Activated CD4-positive, CD25-positive, alpha-beta regulatory T cell treated with anti-CD3 and anti-CD28 coated beads, Interleukin-2, amount 50 U/mL, for 24 hours (primary cell): Measurements from ENCODE around the gene SLC35E3.
A peak's percentile ranks its signal among the peaks of the same experiment; 100 is the strongest.

Source experiments
- ATAC-seq, 2 donors: fragments of 150-1000 bp; cut with Tn5 transposase; one replicate each; pipeline ENCODE4 v1.10.0; 2021; ENCODE audit warnings: mild to moderate bottlenecking in 1 of 2, moderate library complexity in 1 of 2

Gene SLC35E3

GRCh38 chr12:68745904-68746571 is at the start of gene SLC35E3:
TSS of gene SLC35E3 (plus strand) at chr12:68746176. CDS start at chr12:68746378, 202 bp downstream.
- peak; percentile 99 for ATAC-seq

GRCh38 chr12:68699486-68699885 is 46.5 kb upstream of the SLC35E3 start:
- ATAC-seq, result no peak

- ATAC-seq, result no peak
Measured at GRCh38 chr12:68727776-68728175, 18.2 kb upstream of the SLC35E3 start.

GRCh38 chr12:68733661-68734071 is 12.3 kb upstream of the SLC35E3 start:
- peak; percentile 38 to 58 for ATAC-seq

DNA sequence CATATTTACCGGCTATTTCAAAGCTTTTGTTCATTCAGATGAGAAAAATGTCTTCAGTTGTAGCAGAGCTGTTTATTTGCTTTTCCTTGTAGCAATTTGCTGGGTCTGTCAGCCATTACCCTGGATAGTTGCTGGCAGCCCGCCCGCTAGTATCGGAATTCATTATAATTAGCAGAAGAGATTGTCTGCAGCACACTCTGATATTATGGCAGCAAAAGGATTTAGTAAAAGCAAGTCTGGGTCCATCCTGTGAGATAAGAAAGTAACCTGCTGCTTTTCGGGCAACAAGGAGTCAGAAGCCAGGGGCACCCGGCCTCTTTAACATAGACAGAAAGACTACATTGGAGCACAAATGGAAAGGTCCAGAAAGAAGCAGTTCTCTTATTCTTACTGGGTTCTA is 6.1 kb upstream of the SLC35E3 start:
- ATAC-seq, result no peak

DNA sequence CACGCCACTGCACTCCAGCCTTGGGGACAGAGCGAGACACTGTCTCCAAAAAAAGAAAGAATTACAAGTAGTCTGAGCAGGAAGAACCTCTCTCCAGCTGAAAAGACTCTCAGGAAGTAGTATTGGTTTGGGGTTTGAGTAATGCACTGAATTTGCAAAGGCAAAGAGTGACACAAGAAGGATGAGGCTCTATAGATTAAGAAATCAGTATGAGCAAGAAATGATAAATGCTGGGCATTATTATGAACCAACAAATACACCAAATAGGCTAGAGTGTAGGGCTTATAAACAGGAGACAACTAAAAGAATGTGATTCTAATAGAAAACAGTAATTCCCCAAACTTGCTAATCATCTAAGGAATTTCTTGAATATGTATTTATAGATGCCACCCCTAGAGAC is 2.6 kb upstream of the SLC35E3 start:
- ATAC-seq, result no peak

GRCh38 chr12:68745376-68745903 is 536 bp upstream of the SLC35E3 start:
- no peak for ATAC-seq

DNA sequence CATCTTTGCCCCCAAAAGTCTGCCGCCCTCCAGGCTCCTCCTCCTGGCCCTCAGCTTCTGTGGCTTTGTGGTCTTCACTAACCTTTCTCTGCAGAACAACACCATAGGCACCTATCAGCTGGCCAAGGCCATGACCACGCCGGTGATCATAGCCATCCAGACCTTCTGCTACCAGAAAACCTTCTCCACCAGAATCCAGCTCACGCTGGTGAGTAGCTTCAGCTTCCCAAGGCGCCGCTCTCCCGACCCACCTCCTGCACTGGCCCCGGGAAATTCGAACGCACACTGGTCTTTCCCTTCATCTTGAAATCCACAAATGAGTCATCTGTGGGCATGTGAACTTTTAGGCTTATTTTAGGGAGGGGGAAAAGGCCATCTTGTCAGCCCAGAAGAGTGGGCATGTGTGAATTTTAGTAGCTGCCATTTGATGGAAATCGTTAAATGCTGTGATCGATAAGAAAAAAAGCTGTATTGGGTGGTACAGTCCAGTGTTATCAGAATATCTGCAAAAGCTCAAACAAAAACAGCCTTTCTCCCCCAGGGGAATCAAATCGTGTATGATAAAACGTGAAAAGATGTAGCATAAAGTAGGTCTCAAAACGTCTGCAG is 700 bp downstream of the SLC35E3 start:
- ATAC-seq, result peak; percentile 3 to 8

- ATAC-seq, result no peak
Measured at GRCh38 chr12:68749443-68749842, 3.5 kb downstream of the SLC35E3 start.

DNA sequence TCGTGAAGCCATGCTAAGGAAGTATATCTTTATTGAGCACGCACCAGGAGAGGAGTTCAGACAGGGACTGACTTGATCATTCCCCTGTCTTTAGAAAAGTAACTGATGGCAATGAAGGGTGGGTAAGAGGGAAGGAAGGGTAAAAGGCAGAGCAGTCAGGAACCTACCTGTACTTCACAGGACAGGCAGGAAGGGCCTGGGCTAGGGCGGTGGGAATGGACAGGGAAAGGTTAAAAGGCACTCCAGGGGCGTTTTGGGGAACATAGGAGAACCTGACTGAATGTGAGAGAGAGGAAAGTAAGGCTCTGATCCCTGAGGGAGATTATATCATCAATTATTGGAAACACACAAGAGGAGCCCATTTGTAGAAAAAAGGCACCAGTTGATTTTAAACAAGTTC is 3.9 kb downstream of the SLC35E3 start:
- ATAC-seq, result no peak

- no peak for ATAC-seq
Measured at GRCh38 chr12:68750506-68750905, 4.5 kb downstream of the SLC35E3 start.

GRCh38 chr12:68755536-68756243 is 9.7 kb downstream of the SLC35E3 start:
- ATAC-seq, result no peak

DNA sequence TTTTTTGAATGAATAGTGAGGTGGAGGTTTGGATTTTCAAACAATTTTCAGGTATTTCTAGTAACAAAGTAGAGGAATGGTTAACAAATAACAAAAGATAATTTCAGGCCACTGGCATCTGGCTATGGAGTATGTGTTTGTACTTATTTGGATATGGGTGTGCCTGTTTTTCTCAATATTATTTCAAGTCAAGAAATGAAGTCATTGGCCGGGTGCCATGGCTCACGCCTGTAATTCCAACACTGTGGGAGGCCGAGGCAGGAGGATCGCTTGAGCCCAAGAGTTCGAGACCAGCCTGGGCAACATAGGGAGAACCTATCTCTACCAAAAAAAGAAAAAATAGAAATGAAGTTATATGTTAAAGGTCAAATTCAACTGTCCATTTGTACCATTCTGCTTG is 13.9 kb downstream of the SLC35E3 start:
- no peak for ATAC-seq

GRCh38 chr12:68760806-68761441 is 14.9 kb downstream of the SLC35E3 start:
- no peak for ATAC-seq

- no peak for ATAC-seq
Measured at GRCh38 chr12:68761442-68761812, 15.5 kb downstream of the SLC35E3 start.

DNA sequence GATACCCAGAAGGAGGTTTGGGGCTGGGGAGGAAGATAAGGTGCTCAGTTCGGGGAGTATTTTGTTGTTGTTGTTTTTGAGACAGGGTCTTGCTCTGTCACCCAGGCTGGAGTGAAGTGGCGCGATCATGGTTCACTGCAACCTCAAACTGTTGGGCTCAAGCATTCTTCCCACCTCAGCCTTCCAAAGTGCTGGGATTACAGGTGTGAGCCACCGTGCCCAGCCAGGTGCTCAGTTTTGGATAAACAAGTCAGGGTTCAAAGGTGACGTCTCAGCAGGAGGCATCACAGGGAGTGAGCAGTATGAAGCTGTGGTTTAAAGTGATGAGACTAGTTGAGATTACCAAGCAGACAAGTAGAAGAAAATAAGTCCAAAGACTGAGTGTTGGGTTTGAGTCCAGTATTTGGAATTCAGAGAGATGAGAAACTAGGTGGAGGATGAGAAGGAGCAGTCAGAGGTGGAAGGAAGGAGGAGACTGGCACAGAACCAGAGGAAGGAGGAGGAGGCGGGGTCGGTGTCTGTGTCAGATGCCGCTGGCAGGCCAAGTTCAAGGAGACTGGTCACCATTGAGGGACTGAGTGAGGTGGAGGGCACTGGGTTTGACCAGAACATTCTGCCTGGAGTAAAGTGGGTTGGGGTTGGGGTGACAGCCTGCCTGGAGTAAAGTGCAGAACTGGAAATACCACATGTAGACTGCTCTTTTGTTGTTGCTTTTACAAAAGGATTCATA is 16.1 kb downstream of the SLC35E3 start:
- no peak for ATAC-seq

DNA sequence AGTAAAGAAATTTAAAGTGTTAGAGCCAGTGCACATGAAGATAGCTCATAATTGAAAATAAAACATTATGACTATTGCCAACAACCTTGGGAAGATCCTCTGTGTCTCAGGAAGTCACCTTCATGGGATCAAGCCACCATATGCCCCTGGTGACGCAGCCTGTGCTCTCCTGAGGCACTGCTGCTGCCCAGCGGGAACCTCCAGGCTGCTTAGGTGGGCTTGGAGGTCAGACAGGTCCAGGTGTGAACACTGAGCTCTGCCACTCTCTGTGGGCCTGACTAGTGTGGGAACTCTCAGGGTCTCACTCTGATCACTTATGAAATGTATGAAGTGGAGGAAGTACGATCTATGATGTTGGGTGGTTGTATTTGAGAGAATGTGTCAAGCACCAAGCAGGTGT is 16.7 kb downstream of the SLC35E3 start:
- no peak for ATAC-seq

GRCh38 chr12:68765696-68766095 is 19.7 kb downstream of the SLC35E3 start:
- no peak for ATAC-seq

GRCh38 chr12:68766646-68767045 is 20.7 kb downstream of the SLC35E3 start:
- no peak for ATAC-seq

DNA sequence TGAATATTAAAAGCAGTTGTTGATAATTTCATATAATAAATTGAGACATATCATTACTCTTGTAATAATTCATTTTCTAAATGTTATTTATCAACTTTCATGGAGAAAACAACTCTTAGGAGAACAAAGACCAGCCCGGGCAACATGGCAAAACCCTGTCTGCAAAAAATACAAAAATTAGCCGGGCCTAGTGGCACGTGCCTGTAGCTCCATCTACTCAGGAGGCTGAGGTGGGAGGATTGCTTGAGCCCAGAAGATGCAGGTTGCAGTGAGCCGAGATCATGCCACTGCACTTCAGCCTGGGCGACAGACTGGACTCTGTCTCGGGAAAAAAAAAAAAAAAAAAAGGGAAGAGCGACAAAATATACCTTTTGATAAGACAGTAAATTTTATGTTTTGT is 21.2 kb downstream of the SLC35E3 start:
- no peak for ATAC-seq

DNA sequence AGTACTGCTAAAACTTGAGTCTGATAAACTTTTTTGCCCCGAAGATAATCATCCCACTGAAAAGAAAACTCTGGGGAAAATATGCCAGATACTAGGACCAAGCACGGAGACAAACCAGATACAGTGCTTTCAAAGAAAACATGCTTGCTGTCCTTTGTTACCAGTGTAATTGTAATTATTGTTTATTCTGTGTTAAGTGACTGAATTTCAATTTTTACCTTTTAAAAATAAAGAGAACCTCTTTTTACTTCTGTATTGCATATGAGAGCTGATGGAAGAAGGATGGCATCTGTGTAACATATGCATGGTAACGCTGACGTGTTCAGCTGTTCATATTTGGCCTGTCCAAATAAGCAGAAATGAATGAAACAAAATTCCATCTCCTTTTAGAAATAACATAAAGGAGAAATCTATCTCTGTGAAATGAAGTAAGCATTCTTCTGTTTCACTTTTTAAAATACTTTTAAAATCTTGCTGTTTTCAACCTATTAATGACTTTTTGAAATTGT is 22.5 kb downstream of the SLC35E3 start:
- no peak for ATAC-seq

GRCh38 chr12:68769941-68770340 is 24.0 kb downstream of the SLC35E3 start:
- ATAC-seq, result no peak
